Dendritic cell treated with granulocyte-macrophage colony-stimulating factor and Interleukin-4, amounts not matched to agents 40 ng/mL and 50 ng/mL, for 4 days (primary cell): ENCODE measurements around the gene DLX6.

ENCODE experiments used
- H3K27ac Mint-ChIP-seq: one replicate; pipeline ENCODE4 v1.8.0; 2022; ENCODE audit warnings: mild to moderate bottlenecking, mixed read lengths
- H3K27me3 Mint-ChIP-seq: one replicate; pipeline ENCODE4 v1.8.0; 2022; ENCODE audit warnings: mild to moderate bottlenecking, mixed read lengths
- H3K36me3 Mint-ChIP-seq: one replicate; pipeline ENCODE4 v1.8.0; 2022; ENCODE audit warnings: low read depth, mixed read lengths
- H3K4me1 Mint-ChIP-seq: one replicate; pipeline ENCODE4 v1.8.0; 2022; ENCODE audit warnings: low read depth, mixed read lengths
- H3K4me3 Mint-ChIP-seq: one replicate; pipeline ENCODE4 v1.8.0; 2022; ENCODE audit warnings: mild to moderate bottlenecking, moderate library complexity, mixed read lengths
- H3K9me3 Mint-ChIP-seq: one replicate; pipeline ENCODE4 v1.8.0; 2022; ENCODE audit warnings: mixed read lengths
- intact Hi-C: fragments of 100-400 bp; cut with micrococcal nuclease; formaldehyde crosslinking; loops from one replicate; pipeline ENCODE4 v1.15.0; 2022

The DLX6 gene

GRCh38 chr7:97011536-97012364, 6.4 kb downstream of the DLX6 start:
- H3K4me3 Mint-ChIP-seq, result no peak overlapping the region
- H3K9me3 Mint-ChIP-seq, result no peaks in the 10 kb centered on the region
- intact Hi-C loops, result no loop called here
- peaks cover 94% of the 10 kb centered on the region for H3K27me3 Mint-ChIP-seq
- H3K36me3 Mint-ChIP-seq, result no peaks in the 10 kb centered on the region
- peaks cover 7% of the 10 kb centered on the region for H3K4me1 Mint-ChIP-seq
- no peak overlapping the region for H3K27ac Mint-ChIP-seq

DNA sequence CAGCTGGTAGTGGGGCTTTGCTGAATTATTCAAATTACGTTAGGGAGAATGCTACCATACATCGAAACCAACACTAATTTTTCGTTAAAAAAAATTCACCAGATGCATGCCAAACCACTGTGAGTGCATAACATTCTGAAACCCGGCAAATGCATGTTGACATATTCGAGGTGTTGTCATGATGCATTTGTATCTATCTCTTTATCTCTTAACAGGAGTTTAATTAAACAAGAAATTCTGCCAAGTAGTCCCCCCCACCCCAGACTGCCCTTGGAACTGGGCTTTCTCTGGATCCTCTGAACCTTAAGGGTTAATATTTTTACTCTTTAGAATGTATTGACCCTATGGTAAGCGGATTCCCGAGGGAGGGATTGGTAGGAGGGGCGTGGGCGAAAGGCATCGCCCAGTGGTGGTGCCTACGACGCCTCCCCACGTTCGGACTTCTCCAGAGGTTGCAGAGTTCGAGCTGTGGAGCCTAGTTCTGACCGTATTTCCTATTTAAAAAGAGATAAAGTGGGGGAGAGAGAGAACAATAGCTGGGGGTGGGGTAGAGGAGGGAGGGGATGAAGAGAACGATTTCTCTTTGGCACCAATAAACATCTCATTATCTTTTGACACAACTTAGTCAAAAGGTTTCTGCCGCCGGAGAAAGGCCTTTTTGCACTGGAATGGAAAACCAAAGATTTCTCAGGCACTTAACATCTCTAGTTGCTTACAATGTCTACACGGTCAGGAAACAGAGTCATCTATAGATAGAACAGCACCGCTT, 7.2 kb downstream of the DLX6 start:
- H3K36me3 Mint-ChIP-seq, result no peaks in the 10 kb centered on the region
- H3K4me1 Mint-ChIP-seq, result peaks cover 8% of the 10 kb centered on the region
- no peaks in the 10 kb centered on the region for H3K9me3 Mint-ChIP-seq
- no peak overlapping the region for H3K4me3 Mint-ChIP-seq
- no peak overlapping the region for H3K27ac Mint-ChIP-seq
- intact Hi-C loops, result no loop called here
- peaks cover 94% of the 10 kb centered on the region for H3K27me3 Mint-ChIP-seq

GRCh38 chr7:97013134-97013844, 7.9 kb downstream of the DLX6 start:
- Mint-ChIP-seq H3K9me3 (no peaks in the 10 kb centered on the region), H3K36me3 (no peaks in the 10 kb centered on the region), H3K27ac (no peak overlapping the region), H3K4me1 (peaks cover 11% of the 10 kb centered on the region), H3K27me3 (peaks cover 94% of the 10 kb centered on the region), H3K4me3 (no peak overlapping the region)
- intact Hi-C loops, result no loop called here

DNA sequence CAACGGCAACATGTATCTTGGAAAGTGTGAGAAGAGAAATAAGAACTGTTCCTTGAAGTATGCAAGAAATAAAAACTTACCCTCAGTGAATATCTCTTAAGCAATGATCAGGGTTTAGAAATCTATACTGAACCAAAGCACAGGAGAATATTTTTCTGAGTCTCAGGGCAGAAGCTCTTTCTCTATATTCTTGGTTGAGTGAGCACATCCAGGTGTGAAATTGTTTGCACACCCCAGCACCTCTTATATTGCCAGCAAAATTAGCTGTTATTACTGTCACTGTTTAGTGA, 8.4 kb downstream of the DLX6 start:
- Mint-ChIP-seq H3K36me3 (no peaks in the 10 kb centered on the region), H3K9me3 (no peaks in the 10 kb centered on the region), H3K4me3 (no peak overlapping the region), H3K4me1 (peaks cover 11% of the 10 kb centered on the region), H3K27me3 (peaks cover 94% of the 10 kb centered on the region), H3K27ac (no peak overlapping the region)
- intact Hi-C loops, result no loop called here

GRCh38 chr7:97014145-97014750, 8.9 kb downstream of the DLX6 start:
- intact Hi-C loops, result no loop called here
- Mint-ChIP-seq H3K9me3 (no peaks in the 10 kb centered on the region), H3K27ac (no peak overlapping the region), H3K27me3 (peaks cover 96% of the 10 kb centered on the region), H3K4me3 (no peak overlapping the region), H3K4me1 (peaks cover 11% of the 10 kb centered on the region), H3K36me3 (no peaks in the 10 kb centered on the region)

DNA sequence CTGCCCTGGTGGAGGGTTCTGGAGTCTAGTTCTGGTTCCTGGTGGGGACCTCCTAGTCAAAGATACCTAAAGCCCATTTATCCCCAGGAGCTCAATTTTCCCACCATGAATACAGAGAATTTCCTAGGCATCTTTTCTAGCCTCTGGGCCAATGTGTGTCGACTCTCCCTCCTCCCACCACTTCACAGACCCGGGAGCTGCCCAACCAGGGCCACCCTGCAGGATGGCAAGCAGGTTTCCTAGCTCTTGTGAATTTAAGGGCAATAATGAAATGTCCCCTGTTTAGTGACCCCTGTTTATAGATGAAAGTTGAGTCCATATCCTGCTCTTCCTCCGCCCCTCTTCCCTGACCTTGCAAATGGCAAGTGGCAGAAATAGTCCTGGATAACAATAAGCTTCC, 9.9 kb downstream of the DLX6 start:
- intact Hi-C loops, result no loop called here

GRCh38 chr7:97015756-97016380, 10.5 kb downstream of the DLX6 start:
- Mint-ChIP-seq H3K9me3 (no peaks in the 10 kb centered on the region), H3K27ac (no peak overlapping the region), H3K27me3 (peaks cover 97% of the 10 kb centered on the region), H3K4me3 (no peak overlapping the region), H3K4me1 (peaks cover 11% of the 10 kb centered on the region), H3K36me3 (no peaks in the 10 kb centered on the region)
- intact Hi-C loops, result no loop called here

More for the DNA sequence above, 9.9 kb downstream of the DLX6 start:
- Mint-ChIP-seq H3K27me3 (peaks cover 94% of the 10 kb centered on the region), H3K4me1 (peaks cover 11% of the 10 kb centered on the region), H3K27ac (no peak overlapping the region), H3K9me3 (no peaks in the 10 kb centered on the region), H3K36me3 (no peaks in the 10 kb centered on the region), H3K4me3 (no peak overlapping the region)

DNA sequence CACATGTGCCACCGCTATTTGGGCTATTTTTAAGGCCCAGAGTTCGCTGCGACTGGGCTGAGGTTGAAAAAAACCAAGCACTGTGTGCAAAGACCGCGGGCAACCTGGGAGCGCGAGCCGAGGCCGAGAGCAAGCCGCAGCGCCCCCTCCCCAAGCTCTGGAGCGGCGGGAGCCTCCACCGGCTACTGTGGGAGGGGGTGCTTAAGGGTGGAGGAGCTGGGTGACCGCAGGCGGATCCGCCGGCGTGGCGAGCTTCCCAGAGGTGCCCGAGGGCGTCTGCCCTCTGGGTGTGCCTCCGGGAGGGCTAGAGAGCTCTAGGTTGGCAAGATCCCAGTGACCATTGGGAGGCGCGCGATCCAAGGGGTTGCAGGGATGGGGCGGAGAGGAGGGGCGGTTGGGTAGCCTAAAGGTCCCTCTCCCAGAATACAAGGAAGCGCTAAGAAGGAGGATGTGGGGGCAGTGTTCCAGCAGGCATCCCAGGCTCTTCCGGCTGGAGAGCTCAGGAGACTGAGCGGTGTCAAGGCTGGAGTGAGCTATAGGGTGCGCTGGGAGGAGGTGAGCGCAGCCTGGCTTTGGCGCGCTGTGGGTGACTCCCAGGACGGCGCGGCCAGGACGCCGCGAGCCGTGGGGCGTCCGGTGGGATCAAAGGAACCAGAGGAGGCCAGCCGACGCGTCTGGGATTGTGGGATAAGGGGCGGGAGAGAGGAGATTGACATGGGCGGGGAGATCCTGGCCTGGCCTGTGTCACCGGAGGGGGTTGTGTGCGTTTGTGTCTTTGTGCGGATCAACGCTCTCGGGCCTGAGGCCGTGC, 11.2 kb downstream of the DLX6 start:
- Mint-ChIP-seq H3K36me3 (no peaks in the 10 kb centered on the region), H3K4me1 (peaks cover 11% of the 10 kb centered on the region), H3K27me3 (peaks cover 97% of the 10 kb centered on the region), H3K27ac (no peak overlapping the region), H3K4me3 (no peak overlapping the region), H3K9me3 (no peaks in the 10 kb centered on the region)
- intact Hi-C loops, result no loop called here

GRCh38 chr7:97017192-97018125, 12.1 kb downstream of the DLX6 start:
- peaks cover 97% of the 10 kb centered on the region for H3K27me3 Mint-ChIP-seq
- intact Hi-C loops, result no loop called here
- H3K4me3 Mint-ChIP-seq, result no peak overlapping the region
- H3K36me3 Mint-ChIP-seq, result no peaks in the 10 kb centered on the region
- no peaks in the 10 kb centered on the region for H3K9me3 Mint-ChIP-seq
- H3K27ac Mint-ChIP-seq, result no peak overlapping the region
- peaks cover 13% of the 10 kb centered on the region for H3K4me1 Mint-ChIP-seq

DNA sequence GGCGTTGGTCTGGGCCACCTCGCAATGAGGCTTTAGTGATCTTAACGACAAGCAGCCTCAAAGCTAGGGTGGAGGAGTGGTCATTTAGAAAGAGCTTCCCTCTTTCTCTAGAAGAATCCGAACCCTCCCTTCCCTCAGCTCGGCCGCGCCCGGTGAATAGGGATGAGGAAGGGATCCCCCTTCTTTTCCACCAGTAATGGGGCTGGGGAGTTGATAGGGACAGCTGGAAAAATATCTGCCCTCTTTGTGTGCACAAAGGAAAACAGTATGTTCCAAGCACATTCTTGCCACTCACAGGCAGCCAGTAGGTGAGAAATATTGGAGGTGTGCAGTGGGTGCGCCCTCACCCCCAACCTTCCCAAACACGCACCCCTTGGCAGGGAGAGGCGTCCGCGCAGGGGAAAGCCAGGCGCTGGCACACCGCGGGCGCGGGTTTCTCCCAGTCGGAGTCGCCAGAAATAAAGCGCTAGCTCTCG, 12.8 kb downstream of the DLX6 start:
- H3K27me3 Mint-ChIP-seq, result peaks cover 98% of the 10 kb centered on the region
- no peaks in the 10 kb centered on the region for H3K9me3 Mint-ChIP-seq
- H3K4me3 Mint-ChIP-seq, result no peak overlapping the region
- H3K4me1 Mint-ChIP-seq, result peaks cover 18% of the 10 kb centered on the region
- intact Hi-C loops, result no loop called here
- no peak overlapping the region for H3K27ac Mint-ChIP-seq
- no peaks in the 10 kb centered on the region for H3K36me3 Mint-ChIP-seq

GRCh38 chr7:97018791-97019531, 13.6 kb downstream of the DLX6 start:
- Mint-ChIP-seq H3K36me3 (no peaks in the 10 kb centered on the region), H3K4me1 (peaks cover 20% of the 10 kb centered on the region), H3K9me3 (no peaks in the 10 kb centered on the region), H3K27me3 (peaks cover 98% of the 10 kb centered on the region), H3K4me3 (no peak overlapping the region), H3K27ac (no peak overlapping the region)
- intact Hi-C loops, result no loop called here
